IMR-90 (cell line): ENCODE results near the gene THEM4.

ENCODE experiments used
- BHLHE40 ChIP-seq: fragments of 150-350 bp; IDR thresholded peaks from 2 replicates; pipeline ENCODE4 v1.6.1; 2016; ENCODE audit warnings: mild to moderate bottlenecking, low read depth, low read length
- CEBPB ChIP-seq: IDR thresholded peaks from 2 replicates; pipeline ENCODE4 v1.6.1; 2012; ENCODE audit warnings: low read depth, low read length, improper control_type of control experiment
- CHD1 ChIP-seq: IDR thresholded peaks from 2 replicates; pipeline ENCODE4 v1.6.1; 2012; ENCODE audit warnings: low read depth, low read length, improper control_type of control experiment
- CTCF ChIP-seq: conservative IDR thresholded peaks from 2 replicates; pipeline ENCODE4 v1.5.1; 2012; ENCODE audit warnings: mild to moderate bottlenecking, low read depth, low read length, improper control_type of control experiment
- ELK1 ChIP-seq: fragments of 150-350 bp; IDR thresholded peaks from 2 replicates; pipeline ENCODE4 v1.6.1; 2016; ENCODE audit warnings: low read depth, mild to moderate bottlenecking, low read length, moderate library complexity, borderline replicate concordance
- MXI1 ChIP-seq: IDR thresholded peaks from 2 replicates; pipeline ENCODE4 v1.6.1; 2012; ENCODE audit warnings: low read depth, mild to moderate bottlenecking, low read length, moderate library complexity, borderline replicate concordance
- POLR2A ChIP-seq: IDR thresholded peaks from 2 replicates; pipeline ENCODE4 v1.6.1; 2012; ENCODE audit warnings: mild to moderate bottlenecking, low read depth, low read length
- RAD21 ChIP-seq: IDR thresholded peaks from 2 replicates; pipeline ENCODE4 v1.6.1; 2012; ENCODE audit warnings: low read length, improper control_type of control experiment
- RFX5 ChIP-seq: IDR thresholded peaks from 2 replicates; pipeline ENCODE4 v1.8.0; 2012; ENCODE audit warnings: low read depth, mild to moderate bottlenecking, low read length, moderate library complexity
- SMC3 ChIP-seq: fragments of 150-350 bp; IDR thresholded peaks from 2 replicates; pipeline ENCODE4 v1.6.1; 2016; ENCODE audit warnings: low read depth, mild to moderate bottlenecking, antibody characterized with exemption, low read length, moderate library complexity
- USF2 ChIP-seq: fragments of 150-350 bp; IDR thresholded peaks from 2 replicates; pipeline ENCODE4 v1.6.1; 2017; ENCODE audit warnings: mild to moderate bottlenecking, antibody characterized with exemption, low read length, low read depth

GRCh38 chr1:151915061-151915686, 5.9 kb upstream of the THEM4 start:
- no peak for TF ChIP-seq CTCF
- no peak for TF ChIP-seq RFX5
- no peak for TF ChIP-seq CEBPB
- TF ChIP-seq SMC3, result no peak
- TF ChIP-seq CHD1, result no peak
- no peak for TF ChIP-seq ELK1
- TF ChIP-seq POLR2A, result no peak
- TF ChIP-seq MXI1, result no peak
- no peak for TF ChIP-seq USF2
- no peak for TF ChIP-seq RAD21
- no peak for TF ChIP-seq BHLHE40
